Muscle layer of colon (tissue), 2 donors: Measurements from ENCODE around the gene SLC10A2.
"Not testable (repeated sequence)": the region's sequence is repeated elsewhere in the genome, so short reads cannot be mapped to it uniquely, and the experiment has no call there.

Source experiments
- H3K27ac ChIP-seq: one replicate; pipeline ENCODE4 v1.7.0; 2013; ENCODE audit warnings: low read depth, mild to moderate bottlenecking, low read length, moderate library complexity
- H3K27me3 ChIP-seq, 2 donors: one replicate each; pipeline ENCODE4 v1.7.0; 2013; ENCODE audit warnings: low read length in 2 of 2, mild to moderate bottlenecking in 2 of 2; ENCODE audit not compliant: insufficient read depth in 2 of 2, control insufficient read depth in 1 of 2
- H3K36me3 ChIP-seq: one replicate; pipeline ENCODE4 v1.7.0; 2013; ENCODE audit warnings: mild to moderate bottlenecking, low read length; ENCODE audit not compliant: insufficient read depth
- H3K4me1 ChIP-seq: one replicate; pipeline ENCODE4 v1.7.0; 2013; ENCODE audit warnings: mild to moderate bottlenecking, low read length; ENCODE audit not compliant: insufficient read depth
- H3K4me3 ChIP-seq, 2 donors: one replicate each; pipeline ENCODE4 v1.7.0; 2013; ENCODE audit warnings: low read length in 2 of 2, low read depth in 1 of 2, mild to moderate bottlenecking in 1 of 2, moderate library complexity in 1 of 2
- H3K9ac ChIP-seq: one replicate; pipeline ENCODE4 v1.7.0; 2013; ENCODE audit warnings: low read length
- H3K9me3 ChIP-seq: one replicate; pipeline ENCODE4 v1.7.0; 2013; ENCODE audit warnings: mild to moderate bottlenecking, low read length
- donor health status: abdominal sarcoma.
- donor health status: Adenocarcinoma of cecum.

Gene SLC10A2

DNA sequence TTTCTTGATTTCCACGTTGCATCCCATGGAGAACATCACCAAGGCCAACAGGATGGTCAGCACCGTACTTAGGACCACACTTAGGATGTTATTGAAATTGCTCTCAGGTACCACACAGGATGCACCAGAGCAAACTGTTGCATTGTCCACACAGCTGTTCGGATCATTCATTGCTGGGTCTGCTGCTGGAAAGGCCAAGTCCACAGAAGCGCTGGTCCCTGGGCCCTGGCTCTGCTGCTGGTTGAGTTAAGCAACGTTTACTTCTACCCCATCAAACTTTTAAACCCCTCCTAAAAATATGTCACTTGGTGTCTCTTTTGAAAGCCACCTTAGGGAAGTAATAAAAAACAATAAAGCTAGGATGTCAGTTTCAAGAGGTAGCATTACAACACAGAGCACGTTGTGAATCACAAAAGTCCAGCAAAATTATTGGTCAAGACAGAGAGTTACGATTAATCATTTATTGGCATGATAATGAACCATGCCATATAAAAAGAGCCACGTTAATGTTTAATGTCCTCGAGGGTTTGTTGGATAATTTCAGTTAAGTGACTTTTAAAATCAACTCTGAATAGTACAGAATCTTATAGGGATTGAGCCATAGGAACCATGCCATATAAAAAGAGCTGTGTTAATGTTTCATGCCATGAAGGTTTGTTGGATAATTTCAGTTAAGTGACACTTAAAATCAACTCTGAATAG, at the start of gene SLC10A2:
SLC10A2 (minus strand) TSS at position 339 of the 702 bp plus-strand sequence; CDS start at position 171, 168 bp downstream.
- Histone ChIP-seq H3K36me3 (no peaks in the 10 kb centered on the region), H3K4me3 (no peak within 1 kb of the TSS), H3K9ac (no peak within 1 kb of the TSS)

GRCh38 chr13:103107580-103107979, 41.4 kb upstream of the SLC10A2 start:
- H3K27me3 ChIP-seq, result no peaks in the 10 kb centered on the region
- no peaks in the 10 kb centered on the region for H3K4me1 ChIP-seq
- no peak overlapping the region for H3K4me3 ChIP-seq
- no peaks in the 10 kb centered on the region for H3K36me3 ChIP-seq
- H3K9me3 ChIP-seq, result no peaks in the 10 kb centered on the region
- H3K9ac ChIP-seq, result no peak overlapping the region
- H3K27ac ChIP-seq, result no peak overlapping the region

More for the DNA sequence above, at the start of gene SLC10A2:
- H3K4me1 ChIP-seq, result no peaks in the 10 kb centered on the region
- no peaks in the 10 kb centered on the region for H3K9me3 ChIP-seq
- H3K27ac ChIP-seq, result no peak within 1 kb of the TSS
- no peaks in the 10 kb centered on the region for H3K27me3 ChIP-seq

DNA sequence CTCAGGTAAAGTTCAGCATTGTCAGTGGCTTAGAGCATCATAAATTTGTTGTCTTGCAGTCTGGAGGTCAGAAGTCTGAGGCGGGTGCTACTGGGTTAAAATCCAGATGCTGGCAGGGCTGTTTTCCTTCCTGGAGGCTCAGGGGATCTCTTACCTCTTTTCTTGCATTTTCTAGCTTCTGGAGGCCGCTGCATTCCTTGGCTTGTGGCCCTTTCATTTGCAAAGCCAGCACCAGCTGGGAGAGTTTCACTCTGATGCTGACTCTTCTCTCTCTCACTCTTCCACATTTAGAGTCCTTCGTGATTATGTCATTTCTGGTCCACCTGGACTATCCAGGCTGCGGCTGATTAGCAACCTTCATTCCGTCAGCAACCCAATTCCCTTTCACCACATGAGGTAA, 38.1 kb upstream of the SLC10A2 start:
- Histone ChIP-seq H3K27ac (no peak overlapping the region), H3K9ac (no peak overlapping the region)

DNA sequence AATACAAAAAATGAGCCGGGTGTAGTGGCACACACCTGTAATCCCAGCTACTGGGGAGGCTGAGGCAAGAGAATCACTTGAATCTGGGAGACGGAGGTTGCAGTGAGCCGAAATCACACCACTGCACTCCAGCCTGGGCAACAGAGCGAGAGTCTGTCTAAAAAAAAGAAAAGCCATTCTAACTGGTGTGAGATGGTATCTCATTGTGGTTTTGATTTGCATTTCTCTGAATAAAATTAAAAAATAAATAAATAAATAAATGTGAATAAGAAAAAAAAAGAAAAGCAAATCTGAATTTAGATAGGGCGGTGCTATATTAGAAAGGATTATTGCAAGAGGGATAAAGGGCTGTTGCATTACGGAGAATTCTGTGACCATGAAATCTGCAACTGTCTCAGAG, 37.2 kb upstream of the SLC10A2 start:
- H3K27me3 ChIP-seq, H3K9me3 ChIP-seq, H3K36me3 ChIP-seq, H3K4me1 ChIP-seq, H3K9ac ChIP-seq, H3K27ac ChIP-seq, H3K4me3 ChIP-seq: not testable (repeated sequence)

More for the DNA sequence above, 38.1 kb upstream of the SLC10A2 start:
- no peaks in the 10 kb centered on the region for H3K9me3 ChIP-seq
- H3K36me3 ChIP-seq, result no peaks in the 10 kb centered on the region
- no peaks in the 10 kb centered on the region for H3K4me1 ChIP-seq
- no peaks in the 10 kb centered on the region for H3K27me3 ChIP-seq
- H3K4me3 ChIP-seq, result no peak overlapping the region

DNA sequence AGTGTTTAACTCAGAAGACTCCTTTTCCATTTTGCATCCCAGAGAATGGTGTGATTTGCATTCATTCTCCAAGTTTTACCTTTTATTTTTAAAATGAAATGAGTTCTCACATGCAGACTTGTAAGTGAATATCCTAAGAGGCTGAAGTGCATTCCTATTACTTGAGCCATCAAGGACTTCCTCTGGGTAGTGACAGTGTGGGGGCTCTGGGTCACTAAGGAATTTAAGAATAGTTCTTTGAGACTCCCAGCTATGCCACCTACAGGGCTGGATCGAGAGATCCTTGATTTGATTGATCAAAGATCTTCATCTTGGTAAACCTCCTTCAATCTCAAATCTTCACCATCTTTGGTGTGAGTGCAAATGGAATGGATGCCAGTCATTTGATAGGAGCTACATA, 36.3 kb upstream of the SLC10A2 start:
- Histone ChIP-seq H3K4me1 (no peaks in the 10 kb centered on the region), H3K4me3 (no peak overlapping the region), H3K36me3 (no peaks in the 10 kb centered on the region), H3K9ac (no peak overlapping the region), H3K27ac (no peak overlapping the region), H3K27me3 (no peaks in the 10 kb centered on the region), H3K9me3 (no peaks in the 10 kb centered on the region)

GRCh38 chr13:103101901-103102300, 35.7 kb upstream of the SLC10A2 start:
- Histone ChIP-seq H3K9me3 (no peaks in the 10 kb centered on the region), H3K4me1 (no peaks in the 10 kb centered on the region), H3K27me3 (no peaks in the 10 kb centered on the region), H3K4me3 (no peak overlapping the region), H3K27ac (no peak overlapping the region), H3K9ac (no peak overlapping the region), H3K36me3 (no peaks in the 10 kb centered on the region)

DNA sequence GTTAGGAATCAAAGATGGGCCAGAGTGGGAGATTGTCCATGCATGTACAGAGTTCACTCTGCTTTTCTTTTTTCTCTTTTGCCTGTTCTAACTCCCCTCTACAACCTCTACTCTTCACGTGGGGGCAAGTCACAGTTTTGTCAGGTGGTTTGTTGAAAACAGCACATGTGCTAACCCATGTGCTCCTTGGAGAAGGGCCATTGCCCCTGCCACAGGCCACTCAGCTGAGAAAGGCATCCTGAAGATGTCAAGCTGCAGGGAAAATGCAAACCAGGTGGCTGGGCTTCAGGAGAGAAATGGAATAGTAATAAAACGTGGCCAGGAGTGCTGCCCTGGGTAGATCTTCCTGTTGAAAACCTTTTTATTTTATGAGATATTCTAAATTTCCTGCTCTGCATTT, 35.3 kb upstream of the SLC10A2 start:
- no peaks in the 10 kb centered on the region for H3K36me3 ChIP-seq
- no peak overlapping the region for H3K4me3 ChIP-seq

DNA sequence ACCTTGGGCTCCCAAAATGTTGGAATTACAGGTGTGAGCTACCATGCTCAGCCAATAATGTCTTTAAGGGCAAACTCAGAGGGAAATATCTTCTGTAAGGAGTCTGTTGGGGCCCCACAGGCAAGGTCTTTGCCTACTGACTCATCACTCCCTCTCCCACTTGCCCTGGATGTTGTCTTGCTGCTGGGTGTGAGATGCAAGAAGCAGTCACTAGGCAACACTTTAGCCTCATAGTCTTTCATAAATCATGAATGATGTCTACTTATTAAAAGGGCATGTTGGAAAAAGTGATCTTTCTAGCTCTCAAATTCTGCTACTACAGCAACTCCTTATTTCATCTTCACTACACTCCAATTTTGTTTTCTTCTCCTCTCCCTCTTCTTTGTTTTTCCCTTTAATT, 34.6 kb upstream of the SLC10A2 start:
- Histone ChIP-seq H3K9ac (no peak overlapping the region), H3K4me1 (no peaks in the 10 kb centered on the region), H3K9me3 (no peaks in the 10 kb centered on the region), H3K4me3 (no peak overlapping the region), H3K27me3 (no peaks in the 10 kb centered on the region), H3K36me3 (no peaks in the 10 kb centered on the region), H3K27ac (no peak overlapping the region)

More for the DNA sequence above, 35.3 kb upstream of the SLC10A2 start:
- no peaks in the 10 kb centered on the region for H3K9me3 ChIP-seq
- H3K27me3 ChIP-seq, result no peaks in the 10 kb centered on the region
- H3K27ac ChIP-seq, result no peak overlapping the region
- no peak overlapping the region for H3K9ac ChIP-seq
- H3K4me1 ChIP-seq, result no peaks in the 10 kb centered on the region

DNA sequence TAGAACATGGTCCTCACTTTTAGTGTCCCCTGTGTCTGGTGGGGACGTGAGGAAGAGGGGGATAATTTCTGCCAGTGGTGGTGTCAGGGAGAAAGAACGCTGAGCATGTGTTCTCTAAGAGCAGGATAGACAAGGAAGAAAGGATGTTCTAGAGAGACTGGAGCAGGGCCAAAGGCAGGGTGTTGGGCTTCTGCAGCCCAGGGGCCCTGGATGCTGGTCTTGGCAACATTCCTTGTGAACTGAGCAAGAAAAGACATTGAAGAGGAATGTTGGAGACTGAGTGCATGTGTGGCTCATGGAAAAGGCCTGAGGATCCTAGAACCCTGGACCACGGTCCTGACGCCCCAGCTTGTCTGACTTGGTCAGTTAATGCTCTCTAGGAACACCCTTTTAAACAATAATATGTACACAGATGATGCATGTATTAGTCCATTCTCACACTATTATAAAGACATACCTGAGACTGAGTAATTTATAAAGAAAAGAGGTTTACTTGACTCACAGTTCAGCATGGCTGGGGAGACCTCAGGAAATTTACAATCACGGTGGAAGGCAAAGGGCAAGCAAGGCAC, 33.6 kb upstream of the SLC10A2 start:
- no peaks in the 10 kb centered on the region for H3K36me3 ChIP-seq
- no peaks in the 10 kb centered on the region for H3K9me3 ChIP-seq
- H3K27me3 ChIP-seq, result no peaks in the 10 kb centered on the region
- no peak overlapping the region for H3K27ac ChIP-seq
- no peak overlapping the region for H3K4me3 ChIP-seq
- no peak overlapping the region for H3K9ac ChIP-seq
- no peaks in the 10 kb centered on the region for H3K4me1 ChIP-seq

DNA sequence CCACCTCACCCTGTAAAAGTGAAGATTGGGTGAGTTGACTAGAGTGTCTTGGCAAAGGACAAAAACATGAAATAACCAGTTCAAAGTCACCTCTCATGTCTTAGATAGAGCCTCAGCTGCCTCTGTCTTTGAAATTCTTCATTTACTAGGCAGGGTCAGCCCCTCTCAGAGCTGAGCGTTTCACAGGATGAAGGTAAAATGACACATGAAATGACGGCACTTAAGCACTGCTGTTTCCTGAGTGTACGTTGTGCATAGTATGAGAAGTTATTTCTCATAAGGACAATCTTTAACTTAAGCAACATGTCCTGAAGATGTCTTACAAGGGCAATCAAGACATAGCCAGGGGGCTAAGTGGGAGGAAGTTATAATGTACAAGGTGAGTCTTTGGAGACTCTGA, 32.3 kb upstream of the SLC10A2 start:
- Histone ChIP-seq H3K9me3 (no peaks in the 10 kb centered on the region), H3K4me1 (no peaks in the 10 kb centered on the region), H3K36me3 (no peaks in the 10 kb centered on the region), H3K27ac (no peak overlapping the region), H3K9ac (no peak overlapping the region), H3K4me3 (no peak overlapping the region), H3K27me3 (no peaks in the 10 kb centered on the region)

DNA sequence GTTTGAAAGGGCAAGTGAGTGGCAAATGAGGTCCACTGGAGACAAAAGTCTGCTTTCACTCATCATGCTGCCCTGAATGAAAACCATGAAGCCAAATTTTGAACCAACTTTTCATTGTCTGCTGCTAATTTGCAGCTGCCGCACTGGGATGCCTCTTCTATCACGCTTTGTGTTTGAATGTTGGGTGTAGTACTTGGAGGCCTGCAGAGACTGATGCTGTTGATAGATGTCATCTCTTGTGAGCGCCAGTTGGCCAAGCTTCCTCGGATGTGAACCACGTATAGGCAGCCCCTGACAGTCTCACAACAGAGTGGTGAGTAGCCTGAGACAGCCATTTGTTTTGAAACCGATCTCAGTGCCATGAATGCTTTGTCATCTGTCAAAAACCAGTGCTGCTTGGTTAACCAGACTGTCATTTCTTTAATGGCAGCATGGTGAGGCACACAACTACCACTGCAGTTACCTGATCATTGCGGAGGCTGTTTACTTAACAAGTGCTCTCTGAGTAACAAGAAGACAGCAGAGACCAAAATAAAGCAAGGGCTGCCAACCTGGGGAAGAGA, 31.2 kb upstream of the SLC10A2 start:
- H3K36me3 ChIP-seq, result no peaks in the 10 kb centered on the region
- no peak overlapping the region for H3K4me3 ChIP-seq
- H3K4me1 ChIP-seq, result no peaks in the 10 kb centered on the region
- no peaks in the 10 kb centered on the region for H3K27me3 ChIP-seq
- H3K9me3 ChIP-seq, result no peaks in the 10 kb centered on the region
- H3K27ac ChIP-seq, result no peak overlapping the region
- no peak overlapping the region for H3K9ac ChIP-seq

DNA sequence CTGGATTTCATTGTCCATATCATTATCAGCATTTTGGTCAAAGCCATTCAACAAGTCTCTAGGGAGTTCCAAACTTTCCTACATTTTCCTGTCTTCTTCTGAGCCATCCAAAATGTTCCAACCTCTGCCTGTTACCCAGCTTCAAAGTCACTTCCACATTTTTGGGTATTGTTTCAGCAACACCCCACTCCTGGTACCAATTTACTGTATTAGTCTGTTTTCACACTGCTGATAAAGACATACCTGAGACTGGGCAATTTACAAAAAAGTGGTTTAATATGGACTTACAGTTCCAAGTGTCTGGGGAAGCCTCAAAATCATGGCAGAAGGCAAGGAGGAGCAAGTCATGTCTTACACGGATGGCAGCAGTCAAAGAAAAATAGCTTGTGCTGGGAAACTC, 27.4 kb upstream of the SLC10A2 start:
- not testable (repeated sequence) for H3K27me3 ChIP-seq, H3K9ac ChIP-seq, H3K4me1 ChIP-seq, H3K9me3 ChIP-seq, H3K27ac ChIP-seq, H3K36me3 ChIP-seq, H3K4me3 ChIP-seq
